ENCODE measurements around the gene VPS13C. TPM values are rescaled to one million over a fixed set of nuclear protein-coding genes. Genes with fewer than 3 reads are reported as not detected.

The VPS13C gene
- polyA plus RNA-seq, 3 donors = 12.0 to 32.2 (median 18.4) TPM

DNA sequence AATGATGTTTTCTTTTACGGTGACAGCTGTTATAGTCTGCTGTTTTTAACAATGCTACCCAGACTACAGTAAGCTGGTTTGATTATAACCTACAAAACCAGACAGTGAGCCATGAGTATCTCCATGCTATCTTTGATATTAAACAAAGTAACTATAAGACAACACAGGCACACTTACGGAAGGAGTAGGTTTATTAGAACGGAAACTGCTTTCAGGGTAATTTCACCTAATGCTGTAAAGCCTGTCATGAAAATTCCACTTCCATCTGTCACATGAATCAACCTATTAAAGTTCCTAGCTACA is 33.0 kb downstream of the VPS13C start:
- Histone ChIP-seq H3K27me3 (ENCODE audit: control insufficient read depth in 2 of 2, insufficient read depth in 2 of 2, low read length in 2 of 2) (no peaks in the 10 kb centered on the region), H3K4me3 (replicated peaks in 1 of 3; ENCODE audit: low read depth in 2 of 3, low read length in 3 of 3) (no peak overlapping the region), H3K4me2 (replicated peaks; ENCODE audit: extremely low read depth, low read length, poor library complexity, severe bottlenecking) (no peak overlapping the region), H2AFZ (ENCODE audit: insufficient read depth, low read depth, low read length, poor library complexity, severe bottlenecking) (no peak overlapping the region), H3K9ac (ENCODE audit: insufficient read depth, low read length, poor library complexity, severe bottlenecking) (no peak overlapping the region), H3K9me3 (replicated peaks in 1 of 2; ENCODE audit: control insufficient read depth in 1 of 2, insufficient read depth in 1 of 2, low read length in 2 of 2) (no peaks in the 10 kb centered on the region), H3K27ac (ENCODE audit: low read depth in 1 of 2, low read length in 2 of 2) (peak overlapping the region in 1 of 2 donors; percentile 65), H3K79me2 (ENCODE audit: insufficient read depth, low read length) (no peaks in the 10 kb centered on the region), H3K36me3 (replicated peaks in 1 of 2; ENCODE audit: control insufficient read depth in 1 of 2, insufficient read depth in 2 of 2, low read length in 2 of 2) (peaks cover 29 to 77% of the 10 kb centered on the region in 2 donors), H4K20me1 (ENCODE audit: insufficient read depth, low read length) (peaks cover 41% of the 10 kb centered on the region), H3K4me1 (ENCODE audit: control insufficient read depth in 1 of 2, insufficient read depth in 2 of 2, low read length in 2 of 2) (peaks cover 3 to 9% of the 10 kb centered on the region in 2 donors)
- intact Hi-C loops (cut with micrococcal nuclease) = no loop called here
- H3K36me3 Mint-ChIP-seq = peaks cover 47 to 51% of the 10 kb centered on the region in 2 donors
- H3K27me3 Mint-ChIP-seq (ENCODE audit: low read depth in 3 of 3) = no peaks in the 10 kb centered on the region
- H3K4me1 Mint-ChIP-seq = peaks cover 13% of the 10 kb centered on the region
- TF ChIP-seq, protein P1, sequence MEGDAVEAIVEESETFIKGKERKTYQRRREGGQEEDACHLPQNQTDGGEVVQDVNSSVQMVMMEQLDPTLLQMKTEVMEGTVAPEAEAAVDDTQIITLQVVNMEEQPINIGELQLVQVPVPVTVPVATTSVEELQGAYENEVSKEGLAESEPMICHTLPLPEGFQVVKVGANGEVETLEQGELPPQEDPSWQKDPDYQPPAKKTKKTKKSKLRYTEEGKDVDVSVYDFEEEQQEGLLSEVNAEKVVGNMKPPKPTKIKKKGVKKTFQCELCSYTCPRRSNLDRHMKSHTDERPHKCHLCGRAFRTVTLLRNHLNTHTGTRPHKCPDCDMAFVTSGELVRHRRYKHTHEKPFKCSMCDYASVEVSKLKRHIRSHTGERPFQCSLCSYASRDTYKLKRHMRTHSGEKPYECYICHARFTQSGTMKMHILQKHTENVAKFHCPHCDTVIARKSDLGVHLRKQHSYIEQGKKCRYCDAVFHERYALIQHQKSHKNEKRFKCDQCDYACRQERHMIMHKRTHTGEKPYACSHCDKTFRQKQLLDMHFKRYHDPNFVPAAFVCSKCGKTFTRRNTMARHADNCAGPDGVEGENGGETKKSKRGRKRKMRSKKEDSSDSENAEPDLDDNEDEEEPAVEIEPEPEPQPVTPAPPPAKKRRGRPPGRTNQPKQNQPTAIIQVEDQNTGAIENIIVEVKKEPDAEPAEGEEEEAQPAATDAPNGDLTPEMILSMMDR (IDR thresholded peaks at IDR 0.05) = no peak
- WGBS (ENCODE audit: insufficient coverage) = no CpG with 5 or more reads among the region's 3 CpGs
- H3K9me3 Mint-ChIP-seq = peaks cover 0 to 4% (median 0%) of the 10 kb centered on the region in 7 donors
- DNase-seq = no peak
- no peak overlapping the region for H3K27ac Mint-ChIP-seq
- H3K4me3 Mint-ChIP-seq = no peak overlapping the region

DNA sequence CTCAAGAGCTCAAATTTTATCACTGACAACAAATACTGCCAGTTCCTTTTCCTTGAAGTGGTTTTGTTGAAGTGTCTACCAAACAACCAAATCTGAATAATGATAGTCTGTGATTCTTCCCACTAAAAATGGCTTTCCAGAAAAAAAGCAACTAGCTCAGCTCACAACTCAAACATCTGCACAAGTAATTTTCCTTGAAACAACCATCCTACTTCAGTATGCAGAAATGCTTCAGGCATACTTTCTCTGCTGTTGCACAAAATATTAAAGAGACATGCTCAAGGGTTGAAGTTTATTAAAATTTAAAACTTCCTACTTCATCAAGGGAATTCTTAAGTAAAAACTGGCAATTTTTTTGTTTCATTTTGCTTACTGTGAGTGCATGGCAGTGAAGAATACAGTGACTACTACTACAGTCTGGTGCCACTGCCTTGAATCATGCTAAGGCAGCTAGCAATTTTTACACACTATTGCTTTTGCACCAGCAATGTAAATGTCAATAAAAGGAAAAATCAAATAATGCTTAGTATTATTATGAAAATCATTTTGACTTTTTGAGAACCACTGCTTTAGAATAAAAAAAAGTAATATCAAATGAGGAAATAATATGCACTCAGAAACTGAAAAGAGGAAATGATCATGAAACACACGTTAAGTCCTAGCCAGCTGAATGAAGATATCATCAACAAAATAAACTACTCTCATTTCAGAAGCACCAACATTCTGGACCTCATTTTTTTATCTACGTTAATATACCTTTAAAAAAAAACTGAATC is 33.6 kb downstream of the VPS13C start:
- no peaks in the 10 kb centered on the region for H3K79me2 ChIP-seq (ENCODE audit: insufficient read depth, low read length)
- H3K36me3 Mint-ChIP-seq = peaks cover 51 to 56% of the 10 kb centered on the region in 2 donors
- H3K4me1 ChIP-seq (ENCODE audit: control insufficient read depth in 1 of 2, insufficient read depth in 2 of 2, low read length in 2 of 2) = peaks cover 3 to 9% of the 10 kb centered on the region in 2 donors
- H3K4me3 ChIP-seq (replicated peaks in 1 of 3; ENCODE audit: low read depth in 2 of 3, low read length in 3 of 3) = no peak overlapping the region
- H3K9ac ChIP-seq (ENCODE audit: insufficient read depth, low read length, poor library complexity, severe bottlenecking) = no peak overlapping the region
- H3K9me3 Mint-ChIP-seq = peaks cover 0 to 4% (median 0%) of the 10 kb centered on the region in 7 donors
- peak overlapping the region in 1 of 7 donors; percentile 74 for H3K27ac Mint-ChIP-seq
- H3K36me3 ChIP-seq (replicated peaks in 1 of 2; ENCODE audit: control insufficient read depth in 1 of 2, insufficient read depth in 2 of 2, low read length in 2 of 2) = peaks cover 29 to 78% of the 10 kb centered on the region in 2 donors
- H3K27ac ChIP-seq (ENCODE audit: low read depth in 1 of 2, low read length in 2 of 2) = peak overlapping the region in 1 of 2 donors; percentile 65
- DNase-seq = peak in 1 of 3 donors; percentile 32
- H3K9me3 ChIP-seq (replicated peaks in 1 of 2; ENCODE audit: control insufficient read depth in 1 of 2, insufficient read depth in 1 of 2, low read length in 2 of 2) = no peaks in the 10 kb centered on the region
- TF ChIP-seq, protein P1 (IDR thresholded peaks at IDR 0.05) = no peak
- intact Hi-C loops (cut with micrococcal nuclease) = no loop called here
- no peak overlapping the region for H3K4me3 Mint-ChIP-seq
- WGBS (ENCODE audit: insufficient coverage) = no CpG with 5 or more reads among the region's 2 CpGs
- peaks cover 13% of the 10 kb centered on the region for H3K4me1 Mint-ChIP-seq
- H4K20me1 ChIP-seq (ENCODE audit: insufficient read depth, low read length) = peaks cover 41% of the 10 kb centered on the region
- no peaks in the 10 kb centered on the region for H3K27me3 Mint-ChIP-seq (ENCODE audit: low read depth in 3 of 3)
- H3K4me2 ChIP-seq (replicated peaks; ENCODE audit: extremely low read depth, low read length, poor library complexity, severe bottlenecking) = no peak overlapping the region
- no peak overlapping the region for H2AFZ ChIP-seq (ENCODE audit: insufficient read depth, low read depth, low read length, poor library complexity, severe bottlenecking)
- no peaks in the 10 kb centered on the region for H3K27me3 ChIP-seq (ENCODE audit: control insufficient read depth in 2 of 2, insufficient read depth in 2 of 2, low read length in 2 of 2)

All from CD14-positive monocyte (primary cell).